HepG2 (cell line): ENCODE data around the gene OR5H2. TPM values are rescaled to one million over a fixed set of nuclear protein-coding genes. Genes with fewer than 3 reads are reported as not detected.
A peak's percentile ranks its signal among the peaks of the same experiment; 100 is the strongest.

Source experiments
- ATAC-seq: fragments of 200-7000 bp; cut with Tn5 transposase; 3 replicates; pipeline ENCODE4 v1.9.1; 2020; ENCODE audit warnings: mild to moderate bottlenecking, moderate library complexity
- BruUV-seq: library from RNA; stranded (reverse); fragments of 400-500 nt; replicated peaks from 2 replicates; lab custom pipeline; 2021; lab: Mats Ljungman, UMichigan
- CTCF ChIA-PET: fragments of 300-600 bp; formaldehyde crosslinking; extraction: SDS; loops from one replicate; lab custom pipeline; 2021; ENCODE audit warnings: low total read pairs, inconsistent platforms, low intra/inter-chr PET ratio; lab: Yijun Ruan, JAX
- POLR2A ChIA-PET: fragments of 350-600 bp; sonication (Branson Sonifier 250); formaldehyde crosslinking; loops from one replicate; lab custom pipeline; 2020; ENCODE audit warnings: antibody characterized with exemption, inconsistent platforms; lab: Yijun Ruan, JAX
- DNase-seq: peaks from one replicate; pipeline ENCODE4 v3.0.0-alpha.2; 2015; ENCODE audit warnings: low spot score
- FAIRE-seq: peaks from 3 replicates; lab custom pipeline; 2011; peaks lifted over from hg19 to GRCh38; lab: Jason Lieb, UNC
- H2AFZ ChIP-seq: one replicate; pipeline ENCODE4 v1.6.1; 2011; ENCODE audit warnings: low read length, inconsistent platforms
- H3K27ac ChIP-seq: fragments of 300-600 bp; 3 replicates; pipeline ENCODE4 v1.8.0; 2011; ENCODE audit warnings: mixed run types, mild to moderate bottlenecking, mixed read lengths, low read length, inconsistent platforms; ENCODE audit not compliant: insufficient read depth; ENCODE audit errors: extremely low read length
- H3K27me3 ChIP-seq, 2 experiments: fragments of 200-600 bp in 1 of 2; 2 replicates in 1 of 2; 3 replicates in 1 of 2; pipeline versions ENCODE4 v1.6.0 to v1.8.0; 2011; ENCODE audit warnings: low read length in 2 of 2, mild to moderate bottlenecking in 2 of 2, moderate library complexity in 2 of 2, inconsistent platforms in 1 of 2; ENCODE audit not compliant: insufficient read depth in 2 of 2, control insufficient read depth in 1 of 2
- H3K36me3 ChIP-seq, 2 experiments: fragments of 200-600 bp in 1 of 2; replicated peaks in 1 of 2; 2 replicates in 1 of 2; 3 replicates in 1 of 2; pipeline versions ENCODE4 v1.5.1 to v1.8.0; 2011; ENCODE audit warnings: low read length in 2 of 2, inconsistent platforms in 1 of 2; ENCODE audit not compliant: insufficient read depth in 2 of 2, control insufficient read depth in 1 of 2
- H3K4me1 ChIP-seq: 2 replicates; pipeline ENCODE4 v1.5.1; 2012; ENCODE audit warnings: low read length, inconsistent platforms; ENCODE audit not compliant: insufficient read depth
- H3K4me2 ChIP-seq: 2 replicates; pipeline ENCODE4 v1.6.0; 2011; ENCODE audit warnings: low read depth, low read length, inconsistent platforms
- H3K4me3 ChIP-seq, 3 experiments: fragments of 200-600 bp in 1 of 3; sonication (generic), shearing (Covaris generic) in 1 of 3; replicated peaks in 1 of 3; 2 replicates each; pipeline ENCODE4 v1.5.1; 2011 to 2016; ENCODE audit warnings: low read length in 3 of 3, inconsistent platforms in 2 of 3, low read depth in 2 of 3, mild to moderate bottlenecking in 2 of 3, control low read depth in 1 of 3, mixed read lengths in 1 of 3; ENCODE audit not compliant: insufficient read depth in 1 of 3
- H3K79me2 ChIP-seq: one replicate; pipeline ENCODE4 v1.6.1; 2011; ENCODE audit warnings: low read length, inconsistent platforms; ENCODE audit not compliant: insufficient read depth
- H3K9ac ChIP-seq: 2 replicates; pipeline ENCODE4 v1.6.0; 2011; ENCODE audit warnings: mild to moderate bottlenecking, low read depth, low read length, inconsistent platforms; ENCODE audit not compliant: insufficient read depth
- H3K9me3 ChIP-seq: 2 replicates; pipeline ENCODE4 v1.5.1; 2012; ENCODE audit warnings: mild to moderate bottlenecking, low read length
- H4K20me1 ChIP-seq: 2 replicates; pipeline ENCODE4 v1.6.0; 2011; ENCODE audit warnings: inconsistent platforms, mild to moderate bottlenecking, low read length, moderate library complexity; ENCODE audit not compliant: insufficient read depth
- ATF1 ChIP-seq: IDR thresholded peaks from 2 replicates; pipeline ENCODE4 v1.6.1; 2016; ENCODE audit warnings: mild to moderate bottlenecking, control low read depth
- HMG20B ChIP-seq: conservative IDR thresholded peaks from 2 replicates; pipeline ENCODE4 v1.6.1; 2016; ENCODE audit warnings: missing genetic modification reagents, missing compliant biosample characterization
- MAFG ChIP-seq: sonication (generic); formaldehyde crosslinking; IDR thresholded peaks from 2 replicates; pipeline ENCODE4 v1.5.1; 2020; ENCODE audit warnings: mild to moderate bottlenecking, missing genetic modification reagents
- MIER2 ChIP-seq: IDR thresholded peaks from 2 replicates; pipeline ENCODE4 v1.6.1; 2016; ENCODE audit warnings: missing biosample characterization, missing genetic modification reagents
- MXD1 ChIP-seq: sonication (generic); formaldehyde crosslinking; IDR thresholded peaks from 2 replicates; pipeline ENCODE4 v1.4.0; 2020; ENCODE audit warnings: mild to moderate bottlenecking, missing genetic modification reagents
- RAD21 ChIP-seq: fragments of 450-650 bp; formaldehyde crosslinking; IDR thresholded peaks from 2 replicates; pipeline ENCODE4 v1.5.0; 2020; ENCODE audit warnings: mild to moderate bottlenecking
- SOX6 ChIP-seq, 2 experiments: fragments of 450-650 bp in 1 of 2; sonication (generic) in 1 of 2; formaldehyde crosslinking in 1 of 2; IDR thresholded peaks; 2 replicates each; pipeline versions ENCODE4 v1.4.0 to v1.6.1; 2017 to 2020; ENCODE audit warnings: antibody characterized with exemption in 1 of 2, mild to moderate bottlenecking in 1 of 2, missing genetic modification reagents in 1 of 2
- TCF7 ChIP-seq: sonication (generic); IDR thresholded peaks from 2 replicates; pipeline ENCODE4 v1.6.1; 2016; ENCODE audit warnings: antibody characterized with exemption, low read depth
- TEF ChIP-seq: sonication (generic); formaldehyde crosslinking; IDR thresholded peaks from 2 replicates; pipeline ENCODE4 v1.5.0; 2020; ENCODE audit warnings: missing genetic modification reagents
- TRIM22 ChIP-seq: fragments of 450-650 bp; IDR thresholded peaks from 2 replicates; pipeline ENCODE4 v1.6.1; 2017
- ZNF629 ChIP-seq: sonication (generic); formaldehyde crosslinking; conservative IDR thresholded peaks from 2 replicates; pipeline ENCODE4 v1.5.0; 2020; ENCODE audit warnings: missing genetic modification reagents
- WGBS: methylation state at CpG from one replicate; pipeline ENCODE4 v1.1.6; 2017; ENCODE audit warnings: low lambda C conversion rate; 5-methylcytosine and 5-hydroxymethylcytosine counted together
- in situ Hi-C: cut with HindIII; loops from 2 replicates; pipeline ENCODE4 v1.10.0; 2017; ENCODE audit warnings: low pct_unique_long_range_greater_than_20kb; ENCODE audit not compliant: extremely low pct_ligation_motif_present
- intact Hi-C: fragments of 100-400 bp; cut with micrococcal nuclease; formaldehyde crosslinking; loops from one replicate; pipeline ENCODE4 v1.10.0; 2022; ENCODE audit not compliant: unreplicated experiment
- polyA plus RNA-seq, 8 experiments: library from polyadenylated mRNA; depleted of rRNA in 3 of 8; stranded (reverse) in 7 of 8; unstranded in 1 of 8; fragments of >200 nt; fragmentation: Illumina TruSeq in 4 of 8; extraction: Trizol in 4 of 8; gene quantifications; 2 replicates each; pipeline versions ENCODE4 v1.2.1 to v1.2.3, GENCODE V29; 2011 to 2016; ENCODE audit warnings: low read depth in 4 of 8, missing spikeins in 1 of 8, mixed read lengths in 1 of 8; ENCODE audit not compliant: insufficient read depth in 1 of 8
- total RNA-seq, 5 experiments: library from RNA; depleted of rRNA; stranded (reverse); fragments of >200 nt; fragmentation: Illumina TruSeq; extraction: Trizol; gene quantifications; 2 replicates each; pipeline ENCODE4 v1.2.3, GENCODE V29; 2016; ENCODE audit warnings: low read depth in 1 of 5

The OR5H2 gene
- total and polyA plus RNA-seq, 2 of the 13 experiments (the other 11 are each of a cell fraction or from before 2014, with no cell fraction given) = not detected

- TF ChIP-seq MAFG (CRISPR knock-in tag) (peak; percentile 77), ATF1 (CRISPR knock-in tag) (no peak), TCF7 (peak; percentile 70), SOX6 (IDR thresholded peaks at IDR 0.05) (no peak), SOX6 (CRISPR knock-in tag; IDR thresholded peaks at IDR 0.05) (peak; percentile 56), TEF (CRISPR knock-in tag) (no peak), ZNF629 (CRISPR knock-in tag) (no peak)
These were observed 9.1 kb downstream of the OR5H2 start (continued) for GRCh38 chr3:98291332-98291957.

DNA sequence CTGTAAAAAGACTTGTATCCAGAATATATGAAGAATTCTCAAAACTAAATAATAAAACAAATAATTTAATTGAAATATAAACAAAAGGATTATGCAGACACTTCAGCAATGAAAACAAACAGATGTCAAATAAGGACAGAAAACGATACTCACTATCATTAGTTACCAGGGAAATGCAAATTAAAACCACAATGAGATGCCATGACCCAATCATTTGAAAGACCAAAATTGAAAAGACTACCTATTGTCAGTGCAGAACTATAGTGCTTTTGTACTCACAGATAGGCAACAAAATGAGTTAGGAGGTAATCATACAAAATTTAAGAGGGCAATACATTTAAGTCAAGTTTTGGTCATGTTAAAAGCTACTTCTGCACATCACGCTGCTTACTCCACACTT, 39.8 kb downstream of the OR5H2 start:
- ATAC-seq = no peak
- no TSS peak for BruUV-seq
- Histone ChIP-seq H3K9ac (no peak overlapping the region), H2AFZ (no peak overlapping the region), H3K27ac (no peak overlapping the region), H3K4me3 (no peak overlapping the region), H3K9me3 (no peaks in the 10 kb centered on the region), H4K20me1 (no peaks in the 10 kb centered on the region), H3K79me2 (no peaks in the 10 kb centered on the region), H3K36me3 (no peaks in the 10 kb centered on the region), H3K27me3 (no peaks in the 10 kb centered on the region), H3K4me1 (peaks cover 24% of the 10 kb centered on the region), H3K4me2 (no peak overlapping the region)
- ChIA-PET CTCF (no interaction called here), POLR2A (no interaction called here)
- no peak for FAIRE-seq
- intact Hi-C loops (loop anchor here (10.0 kb wide), 1 partner anchor 527 kb away; no protein-coding TSS in a partner anchor), in situ Hi-C loops (no loop called here)
- no peak for DNase-seq
- WGBS = 48% methylated on average over 2 of the region's 2 CpGs
- TF ChIP-seq RAD21 (CRISPR knock-in tag) (no peak), MIER2 (CRISPR knock-in tag) (no peak), MXD1 (CRISPR knock-in tag) (no peak), TRIM22 (no peak), HMG20B (no peak)
